HUES64 (cell line): ENCODE measurements around the gene PRKAB1.
"Not testable (repeated sequence)": the region's sequence is repeated elsewhere in the genome, so short reads cannot be mapped to it uniquely, and the experiment has no call there.

Source experiments
- H3K27ac ChIP-seq: 2 replicates; pipeline ENCODE4 v1.7.0; 2013; ENCODE audit warnings: low read depth, low read length, inconsistent platforms
- H3K27me3 ChIP-seq: 2 replicates; pipeline ENCODE4 v1.6.1; 2013; ENCODE audit warnings: mild to moderate bottlenecking, low read length; ENCODE audit not compliant: insufficient read depth
- H3K36me3 ChIP-seq: 2 replicates; pipeline ENCODE4 v1.6.1; 2013; ENCODE audit warnings: mild to moderate bottlenecking, low read length; ENCODE audit not compliant: insufficient read depth
- H3K4me1 ChIP-seq: 2 replicates; pipeline ENCODE4 v1.6.1; 2013; ENCODE audit warnings: mild to moderate bottlenecking, low read length, moderate library complexity; ENCODE audit not compliant: insufficient read depth
- H3K4me3 ChIP-seq: 2 replicates; pipeline ENCODE4 v1.5.1; 2013; ENCODE audit warnings: mild to moderate bottlenecking, low read length, moderate library complexity
- H3K9ac ChIP-seq: 2 replicates; pipeline ENCODE4 v1.6.1; 2013; ENCODE audit warnings: mild to moderate bottlenecking, low read depth, low read length
- H3K9me3 ChIP-seq: 2 replicates; pipeline ENCODE4 v1.6.1; 2013; ENCODE audit warnings: low read depth, low read length; ENCODE audit not compliant: insufficient read depth
- WGBS: fragments of 150-250, 120-280 bp; methylation state at CpG from one replicate; pipeline ENCODE4 v1.1.7; 2013; ENCODE audit warnings: missing lambda C conversion rate; 5-methylcytosine and 5-hydroxymethylcytosine counted together

Gene PRKAB1

DNA sequence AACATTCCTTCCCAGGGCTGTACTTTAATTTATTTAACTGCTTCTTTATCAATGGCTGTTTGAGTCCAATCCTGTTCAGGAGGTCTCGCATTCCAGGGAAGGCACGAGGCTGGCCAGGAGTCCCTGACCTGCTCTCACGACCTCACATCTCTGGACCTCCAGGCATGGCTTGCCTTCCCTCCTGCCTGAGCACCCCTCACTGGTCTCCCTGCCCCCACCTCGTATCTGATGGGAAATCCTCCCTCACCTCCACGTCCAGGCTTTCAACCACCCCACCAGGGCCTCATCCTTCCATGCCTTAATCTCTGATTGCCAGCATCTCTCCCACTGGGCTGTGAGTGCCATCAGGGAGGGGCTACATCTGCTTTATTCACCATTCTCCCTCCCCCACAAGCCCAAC, 29.0 kb downstream of the PRKAB1 start:
- H3K27me3 ChIP-seq: no peaks in the 10 kb centered on the region
- 86% methylated on average over 5 of the region's 5 CpGs for whole genome bisulfite sequencing
- no peak overlapping the region for H3K27ac ChIP-seq
- H3K4me3 ChIP-seq: no peak overlapping the region
- no peaks in the 10 kb centered on the region for H3K4me1 ChIP-seq
- H3K9ac ChIP-seq: no peak overlapping the region
- H3K9me3 ChIP-seq: no peaks in the 10 kb centered on the region
- H3K36me3 ChIP-seq: peaks cover 66% of the 10 kb centered on the region

DNA sequence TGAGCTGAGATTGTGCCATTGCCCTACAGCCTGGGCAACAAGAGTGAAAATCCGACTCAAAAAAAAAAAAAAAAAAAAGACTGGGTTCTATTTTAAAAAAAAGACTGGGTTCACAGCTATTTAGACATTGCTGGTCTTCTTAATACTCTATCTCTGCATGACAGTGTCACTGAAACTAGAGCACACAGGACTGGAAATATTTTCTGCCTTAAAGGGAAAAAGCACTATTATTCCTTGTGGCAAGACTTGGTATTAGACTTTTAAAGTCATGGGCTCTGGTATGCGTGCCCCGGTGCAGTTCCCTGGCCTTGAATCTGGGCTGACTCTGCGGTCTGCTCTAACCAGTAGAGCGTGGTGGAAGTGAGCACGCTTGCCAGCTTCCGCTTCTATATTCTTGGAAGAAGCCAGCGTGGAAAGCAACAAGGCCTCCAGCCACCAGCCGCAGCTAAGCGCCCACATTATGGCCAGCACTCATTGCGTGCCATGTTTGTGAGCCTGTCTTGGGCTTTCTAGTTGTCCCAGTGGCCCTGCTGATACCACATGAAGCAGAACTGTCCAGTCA, 31.3 kb downstream of the PRKAB1 start:
- Histone ChIP-seq H3K4me3 (no peak overlapping the region), H3K27ac (no peak overlapping the region), H3K27me3 (no peaks in the 10 kb centered on the region), H3K9ac (no peak overlapping the region), H3K4me1 (no peaks in the 10 kb centered on the region), H3K36me3 (peaks cover 59% of the 10 kb centered on the region), H3K9me3 (no peaks in the 10 kb centered on the region)
- 97% methylated on average over 11 of the region's 11 CpGs for WGBS

DNA sequence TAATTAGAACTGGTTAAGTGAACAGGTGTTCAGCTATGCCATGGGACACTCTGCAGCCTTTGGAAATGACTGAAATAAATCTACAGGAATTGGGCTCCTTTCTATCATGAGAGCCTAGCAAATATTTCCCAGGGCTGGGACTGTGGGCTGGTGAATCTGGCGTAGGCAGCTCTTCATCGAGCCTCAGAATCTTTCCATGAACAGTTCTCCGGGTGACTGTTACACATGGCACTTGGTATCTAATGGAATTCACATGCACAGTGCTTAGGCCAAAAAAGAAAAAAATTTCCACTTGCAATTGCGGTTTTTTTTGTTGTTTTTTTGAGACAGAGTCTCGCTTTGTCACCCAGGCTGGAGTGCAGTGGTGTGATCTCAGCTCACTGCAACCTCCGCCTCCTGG, 32.1 kb downstream of the PRKAB1 start:
- Histone ChIP-seq H3K27me3 (no peaks in the 10 kb centered on the region), H3K4me1 (no peaks in the 10 kb centered on the region), H3K27ac (no peak overlapping the region), H3K4me3 (no peak overlapping the region), H3K9ac (no peak overlapping the region), H3K9me3 (no peaks in the 10 kb centered on the region), H3K36me3 (peaks cover 62% of the 10 kb centered on the region)
- WGBS: 96% methylated on average over 6 of the region's 6 CpGs

DNA sequence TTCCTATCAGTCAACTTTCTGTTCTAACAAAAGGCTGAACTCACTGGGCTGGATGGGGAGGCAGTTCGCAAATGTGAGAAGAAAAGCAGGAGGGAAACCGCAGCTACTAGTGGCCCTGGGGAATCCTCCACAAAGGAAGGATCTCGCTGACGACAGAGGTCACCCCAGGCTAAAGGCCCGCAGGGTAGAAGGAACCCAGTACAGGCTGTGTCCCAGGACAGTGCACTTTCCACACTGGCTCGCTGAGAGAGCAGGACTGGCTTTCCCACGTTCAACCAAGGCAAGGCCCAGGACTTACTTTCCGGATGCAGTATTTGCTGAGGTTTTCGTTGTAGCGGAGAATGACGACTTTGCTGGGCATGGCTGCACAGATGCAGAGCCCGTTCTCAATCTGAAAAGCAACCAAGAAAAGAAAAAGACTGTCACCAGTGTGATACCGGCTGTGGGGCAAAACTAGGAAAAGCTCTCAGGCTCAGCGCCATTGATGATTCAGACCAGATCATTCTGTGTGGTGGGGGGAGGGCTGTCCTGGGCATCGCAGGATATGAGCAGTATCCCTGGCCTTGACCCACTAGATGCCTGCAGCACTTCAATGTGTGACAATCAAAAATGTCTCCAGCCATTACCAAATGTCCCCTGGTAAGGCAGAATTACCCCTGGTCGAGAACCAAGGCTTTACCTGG, 36.3 kb downstream of the PRKAB1 start:
- H3K4me3 ChIP-seq: no peak overlapping the region
- no peaks in the 10 kb centered on the region for H3K9me3 ChIP-seq
- no peaks in the 10 kb centered on the region for H3K4me1 ChIP-seq
- 95% methylated on average over 16 of the region's 16 CpGs for WGBS
- H3K27ac ChIP-seq: no peak overlapping the region
- H3K9ac ChIP-seq: no peak overlapping the region
- no peaks in the 10 kb centered on the region for H3K27me3 ChIP-seq
- H3K36me3 ChIP-seq: peaks cover 70% of the 10 kb centered on the region

DNA sequence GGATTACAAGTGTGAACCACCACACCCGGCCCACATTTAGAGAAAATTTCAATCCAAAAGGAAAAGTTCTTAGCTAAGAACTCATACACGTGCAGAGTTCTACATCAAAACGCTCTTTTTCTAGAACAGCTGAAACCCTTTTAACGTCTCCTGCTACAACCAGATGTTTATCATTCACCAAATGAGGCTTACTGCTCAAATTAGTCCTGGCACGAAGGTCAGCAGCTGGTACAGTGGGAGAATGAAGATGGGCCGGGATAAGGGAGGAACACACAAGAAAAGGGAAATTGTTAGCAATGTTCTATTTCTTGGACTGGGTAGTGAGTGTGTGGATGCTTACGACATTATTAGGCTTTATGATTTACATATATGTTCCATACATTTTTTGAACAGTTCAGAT, 37.2 kb downstream of the PRKAB1 start:
- Histone ChIP-seq H3K9ac (no peak overlapping the region), H3K27ac (no peak overlapping the region), H3K9me3 (no peaks in the 10 kb centered on the region), H3K36me3 (peaks cover 70% of the 10 kb centered on the region), H3K27me3 (no peaks in the 10 kb centered on the region), H3K4me1 (no peaks in the 10 kb centered on the region), H3K4me3 (no peak overlapping the region)
- WGBS: 97% methylated on average over 6 of the region's 7 CpGs

DNA sequence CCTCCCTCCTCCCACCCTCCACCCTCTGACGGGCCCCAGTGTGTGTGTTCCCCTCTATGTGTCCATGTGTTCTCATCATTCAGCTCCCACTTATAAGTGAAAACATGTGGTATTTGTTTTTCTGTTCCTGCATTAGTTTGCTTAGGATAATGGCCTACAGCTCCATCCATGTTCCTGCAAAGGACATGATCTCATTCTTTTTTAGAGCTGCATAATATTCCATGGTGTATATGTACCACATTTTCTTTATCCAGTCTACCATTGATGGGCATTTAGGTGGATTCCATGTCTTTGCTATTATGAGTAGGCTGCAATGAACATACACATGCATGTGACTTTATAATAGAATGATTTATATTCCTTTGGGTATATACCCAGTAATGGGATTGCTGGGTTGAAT, 38.5 kb downstream of the PRKAB1 start:
- H3K4me1 ChIP-seq, H3K4me3 ChIP-seq, H3K9ac ChIP-seq, H3K27ac ChIP-seq, H3K9me3 ChIP-seq, H3K27me3 ChIP-seq: not testable (repeated sequence)
- 83% methylated on average over 1 of the region's 1 CpG for WGBS
- H3K36me3 ChIP-seq: peaks cover 74% of the 10 kb centered on the region

DNA sequence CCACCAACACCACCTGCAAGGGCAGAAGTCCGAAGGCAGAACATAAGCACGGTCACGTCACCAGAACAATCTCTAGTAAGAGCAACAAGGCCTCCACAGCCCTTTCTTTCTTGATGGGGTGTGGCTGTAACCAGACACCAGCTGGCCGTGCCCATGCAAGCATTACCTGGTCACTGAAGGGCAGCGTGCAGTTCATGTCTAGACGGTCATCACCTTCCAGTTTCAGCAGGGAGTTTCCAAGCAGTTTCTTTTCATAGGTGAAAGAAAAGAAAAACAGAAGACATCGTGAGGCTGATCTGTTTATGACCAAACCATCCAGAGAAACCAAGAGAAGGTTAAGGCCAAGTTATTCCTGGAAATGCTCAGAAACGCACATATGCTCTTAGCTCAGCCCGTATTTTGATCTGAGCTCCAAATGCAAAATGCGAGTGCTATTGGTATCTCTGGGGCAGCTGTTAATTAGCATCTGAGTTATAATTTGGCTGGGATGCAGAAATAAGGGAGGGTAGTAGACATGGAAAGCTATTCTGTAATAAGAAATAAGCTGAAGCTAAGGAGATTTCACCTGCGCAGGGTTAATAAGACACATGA, 42.5 kb downstream of the PRKAB1 start:
- Histone ChIP-seq H3K36me3 (peaks cover 88% of the 10 kb centered on the region), H3K4me3 (no peak overlapping the region), H3K27ac (no peak overlapping the region), H3K27me3 (no peaks in the 10 kb centered on the region), H3K9me3 (no peaks in the 10 kb centered on the region), H3K4me1 (no peaks in the 10 kb centered on the region), H3K9ac (no peak overlapping the region)
- WGBS: 95% methylated on average over 11 of the region's 11 CpGs

DNA sequence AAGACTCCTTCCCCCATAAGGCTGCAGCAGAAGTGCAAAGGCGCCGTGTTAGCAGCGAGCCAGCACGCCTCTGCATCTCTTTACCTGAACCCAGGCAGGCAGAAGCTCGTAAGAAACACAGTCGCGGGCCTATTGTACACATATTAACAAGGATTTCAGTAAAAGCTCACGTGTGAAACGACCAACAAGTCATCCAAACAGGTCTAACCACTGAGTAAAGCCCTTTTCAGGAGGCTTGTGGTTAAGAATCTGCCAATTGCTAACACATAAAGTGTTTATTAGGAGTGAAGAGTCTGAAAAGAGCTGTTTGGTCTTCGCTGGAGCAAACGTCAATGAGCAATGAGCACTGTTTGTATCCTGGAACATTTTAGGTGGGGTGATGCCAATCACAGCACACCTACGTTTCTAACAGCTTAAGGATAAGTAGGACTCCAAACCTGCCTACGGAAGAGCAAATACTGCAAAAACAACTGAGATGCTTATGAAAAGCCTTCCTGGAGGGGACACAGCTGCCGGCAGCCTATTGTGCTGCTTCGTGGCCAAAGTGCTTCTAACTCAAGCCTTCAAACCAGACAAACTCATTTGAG, 43.1 kb downstream of the PRKAB1 start:
- no peaks in the 10 kb centered on the region for H3K27me3 ChIP-seq
- H3K9ac ChIP-seq: no peak overlapping the region
- WGBS: 96% methylated on average over 15 of the region's 15 CpGs
- H3K27ac ChIP-seq: no peak overlapping the region
- H3K9me3 ChIP-seq: no peaks in the 10 kb centered on the region
- H3K4me3 ChIP-seq: no peak overlapping the region
- no peaks in the 10 kb centered on the region for H3K4me1 ChIP-seq
- peaks cover 93% of the 10 kb centered on the region for H3K36me3 ChIP-seq

DNA sequence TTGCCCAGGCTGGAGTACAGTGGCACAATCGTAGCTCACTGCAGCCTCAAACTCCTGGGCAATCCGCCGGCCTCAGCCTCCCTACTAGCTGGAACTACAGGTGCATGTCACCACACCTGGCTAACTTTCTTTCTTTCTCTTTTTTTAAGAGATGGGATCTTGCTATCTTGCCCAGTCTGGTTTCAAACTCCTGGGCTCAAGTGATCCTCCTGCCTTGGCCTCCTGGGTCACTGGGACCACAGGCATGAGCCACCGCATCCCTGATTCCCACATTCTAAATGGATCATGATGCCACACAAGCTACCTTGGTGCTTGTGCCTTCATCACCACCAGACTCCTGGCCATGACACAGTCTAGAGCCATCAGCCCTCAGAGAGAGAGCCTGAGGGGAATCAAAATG, 43.8 kb downstream of the PRKAB1 start:
- Histone ChIP-seq H3K4me1 (no peaks in the 10 kb centered on the region), H3K36me3 (peaks cover 93% of the 10 kb centered on the region), H3K9ac (no peak overlapping the region), H3K27me3 (no peaks in the 10 kb centered on the region), H3K27ac (no peak overlapping the region), H3K9me3 (no peaks in the 10 kb centered on the region), H3K4me3 (no peak overlapping the region)
- WGBS: 93% methylated on average over 4 of the region's 4 CpGs

DNA sequence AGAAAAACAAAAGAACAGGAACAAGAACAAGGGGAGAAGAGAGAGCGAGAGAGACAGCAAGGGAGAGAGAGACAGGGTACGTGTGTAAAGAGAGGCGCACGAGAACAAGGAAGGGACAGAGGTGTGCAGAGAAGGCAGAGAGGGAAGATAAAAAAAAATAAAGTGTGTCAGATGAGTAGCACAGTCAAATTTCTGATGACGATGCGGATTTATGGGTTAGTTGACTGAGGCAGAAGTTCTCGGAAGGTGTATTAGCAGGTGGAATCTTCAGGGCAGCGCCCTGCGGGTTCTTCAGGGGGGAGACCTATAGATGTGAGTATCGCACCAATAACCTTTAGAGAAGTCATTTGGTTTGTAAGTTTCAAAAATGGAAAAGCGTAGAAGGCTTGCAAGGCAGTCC, 44.8 kb downstream of the PRKAB1 start:
- Histone ChIP-seq H3K9me3 (no peaks in the 10 kb centered on the region), H3K27ac (no peak overlapping the region), H3K36me3 (peaks cover 91% of the 10 kb centered on the region), H3K9ac (no peak overlapping the region), H3K4me1 (no peaks in the 10 kb centered on the region), H3K27me3 (no peaks in the 10 kb centered on the region), H3K4me3 (no peak overlapping the region)
- WGBS: 97% methylated on average over 11 of the region's 11 CpGs

DNA sequence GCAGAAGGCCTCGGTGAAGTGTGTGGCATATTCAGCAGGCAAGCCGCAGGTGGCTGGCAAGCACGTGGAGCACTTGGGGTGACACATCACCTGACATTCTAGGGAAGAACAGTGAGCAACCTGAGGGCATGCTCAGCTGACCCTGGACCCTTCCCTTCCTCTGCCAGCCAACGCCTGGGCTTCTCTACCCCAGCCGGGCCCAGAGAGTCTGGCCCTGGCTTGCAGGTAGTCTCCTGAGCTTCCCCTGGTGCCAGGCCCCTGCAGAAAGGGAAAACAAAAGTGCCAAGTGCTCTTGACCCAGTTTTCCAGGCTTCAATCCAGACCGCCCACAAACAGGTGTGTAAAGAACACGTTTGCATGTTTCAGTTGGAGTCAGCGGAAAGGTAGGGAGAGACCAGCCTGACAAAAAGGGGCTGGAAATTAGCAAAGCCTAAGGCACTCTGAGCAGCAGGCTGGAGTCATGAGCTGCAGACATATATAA, 45.7 kb downstream of the PRKAB1 start:
- Histone ChIP-seq H3K36me3 (peaks cover 92% of the 10 kb centered on the region), H3K27me3 (no peaks in the 10 kb centered on the region), H3K9ac (no peak overlapping the region), H3K9me3 (no peaks in the 10 kb centered on the region), H3K4me3 (no peak overlapping the region), H3K27ac (no peak overlapping the region), H3K4me1 (no peaks in the 10 kb centered on the region)
- WGBS: 97% methylated on average over 8 of the region's 8 CpGs
